Astrocyte of the cerebellum (primary cell): ENCODE measurements around the gene NFIX.

Source experiments
- DNase-seq: peaks from one replicate; pipeline ENCODE4 v3.0.0-alpha.2; 2011; ENCODE audit warnings: low read depth
- H3K4me3 ChIP-seq: 2 replicates; pipeline ENCODE4 v1.5.1; 2011; ENCODE audit warnings: mild to moderate bottlenecking, low read depth, low read length, moderate library complexity
- in situ Hi-C: cut with HindIII; loops from 2 replicates; pipeline ENCODE4 v1.10.0; 2017; ENCODE audit warnings: low sequenced_read_pairs
- TF ChIP-seq, protein P1 (sequence below): IDR thresholded peaks from 2 replicates; pipeline ENCODE4 v1.5.1; 2012; ENCODE audit warnings: low read length, low read depth, moderate library complexity, mild to moderate bottlenecking; ENCODE audit errors: missing control alignments

Gene NFIX

GRCh38 chr19:13072188-13072908 lies 77.1 kb downstream of the NFIX start:
- TF ChIP-seq, protein P1, sequence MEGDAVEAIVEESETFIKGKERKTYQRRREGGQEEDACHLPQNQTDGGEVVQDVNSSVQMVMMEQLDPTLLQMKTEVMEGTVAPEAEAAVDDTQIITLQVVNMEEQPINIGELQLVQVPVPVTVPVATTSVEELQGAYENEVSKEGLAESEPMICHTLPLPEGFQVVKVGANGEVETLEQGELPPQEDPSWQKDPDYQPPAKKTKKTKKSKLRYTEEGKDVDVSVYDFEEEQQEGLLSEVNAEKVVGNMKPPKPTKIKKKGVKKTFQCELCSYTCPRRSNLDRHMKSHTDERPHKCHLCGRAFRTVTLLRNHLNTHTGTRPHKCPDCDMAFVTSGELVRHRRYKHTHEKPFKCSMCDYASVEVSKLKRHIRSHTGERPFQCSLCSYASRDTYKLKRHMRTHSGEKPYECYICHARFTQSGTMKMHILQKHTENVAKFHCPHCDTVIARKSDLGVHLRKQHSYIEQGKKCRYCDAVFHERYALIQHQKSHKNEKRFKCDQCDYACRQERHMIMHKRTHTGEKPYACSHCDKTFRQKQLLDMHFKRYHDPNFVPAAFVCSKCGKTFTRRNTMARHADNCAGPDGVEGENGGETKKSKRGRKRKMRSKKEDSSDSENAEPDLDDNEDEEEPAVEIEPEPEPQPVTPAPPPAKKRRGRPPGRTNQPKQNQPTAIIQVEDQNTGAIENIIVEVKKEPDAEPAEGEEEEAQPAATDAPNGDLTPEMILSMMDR: no peak
- H3K4me3 ChIP-seq: no peak overlapping the region
- no peak for DNase-seq
- in situ Hi-C loops: loop anchor here (25.0 kb wide), 1 partner anchor 165 kb away; no protein-coding TSS in a partner anchor

DNA sequence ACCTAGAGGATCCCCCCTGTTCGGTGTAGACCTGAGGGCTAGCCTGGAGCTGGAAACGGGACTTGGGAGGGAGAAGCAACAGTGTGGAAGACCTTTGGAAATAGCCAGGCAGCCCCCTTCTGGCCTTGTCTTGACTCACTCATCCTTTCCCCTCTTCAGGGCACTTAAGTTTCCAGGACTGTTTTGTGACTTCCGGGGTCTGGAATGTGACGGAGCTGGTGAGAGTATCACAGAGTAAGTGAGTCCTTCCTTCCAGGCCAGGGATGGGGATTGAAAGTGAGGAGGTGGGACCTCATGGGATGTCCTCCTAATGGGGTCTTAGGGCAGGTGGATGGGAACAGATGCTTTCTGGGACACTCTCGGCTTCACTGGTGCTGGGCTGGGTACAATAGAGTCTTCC lies 78.0 kb downstream of the NFIX start:
- in situ Hi-C loops: loop anchor here (25.0 kb wide), 1 partner anchor 164 kb away; no protein-coding TSS in a partner anchor
- TF ChIP-seq, protein P1: no peak
- DNase-seq: no peak
- no peak overlapping the region for H3K4me3 ChIP-seq

DNA sequence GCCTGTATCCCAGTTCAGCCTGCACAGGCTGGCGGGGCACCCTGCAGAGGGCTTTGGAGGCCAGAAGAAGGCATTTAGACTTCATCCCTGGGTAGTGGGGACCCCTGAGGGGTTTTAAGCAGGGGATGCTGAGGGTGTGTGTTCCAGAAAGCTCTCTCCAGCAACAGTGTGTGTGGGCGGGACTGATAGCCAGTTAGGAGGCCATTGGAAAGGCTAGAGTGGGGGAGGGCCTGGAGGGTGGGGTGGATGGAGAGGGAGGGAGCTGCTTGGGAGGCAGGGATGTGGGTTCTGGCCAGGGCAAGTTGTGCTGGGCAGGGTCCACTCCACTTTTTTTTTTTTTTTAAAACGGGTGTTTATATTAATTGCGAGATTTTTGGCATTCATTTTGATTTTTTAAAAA lies 79.1 kb downstream of the NFIX start:
- in situ Hi-C loops: loop anchor here (25.0 kb wide), 1 partner anchor 163 kb away; no protein-coding TSS in a partner anchor
- DNase-seq: no peak
- TF ChIP-seq, protein P1: no peak
- H3K4me3 ChIP-seq: no peak overlapping the region

DNA sequence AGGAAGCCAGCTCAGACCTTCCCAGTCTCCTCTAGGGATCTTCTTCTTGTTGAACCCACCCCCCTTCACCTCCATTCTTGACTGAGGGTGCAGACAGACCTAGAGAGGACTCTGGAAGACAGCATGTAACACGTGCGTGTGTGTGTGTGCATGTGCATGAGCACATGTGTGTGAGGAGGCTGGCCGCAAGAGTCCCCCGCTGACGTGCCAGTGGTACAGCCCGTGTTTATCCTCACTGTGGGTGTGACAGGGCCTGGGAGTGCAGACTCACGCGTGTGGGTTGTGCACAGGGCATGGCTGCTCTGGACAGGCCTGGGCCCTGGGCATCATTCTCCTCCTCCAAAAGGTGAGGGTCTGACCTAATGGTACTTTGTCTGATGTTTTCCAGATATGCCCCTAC lies 81.0 kb downstream of the NFIX start:
- no peak overlapping the region for H3K4me3 ChIP-seq
- TF ChIP-seq, protein P1: no peak
- in situ Hi-C loops: no loop called here

DNA sequence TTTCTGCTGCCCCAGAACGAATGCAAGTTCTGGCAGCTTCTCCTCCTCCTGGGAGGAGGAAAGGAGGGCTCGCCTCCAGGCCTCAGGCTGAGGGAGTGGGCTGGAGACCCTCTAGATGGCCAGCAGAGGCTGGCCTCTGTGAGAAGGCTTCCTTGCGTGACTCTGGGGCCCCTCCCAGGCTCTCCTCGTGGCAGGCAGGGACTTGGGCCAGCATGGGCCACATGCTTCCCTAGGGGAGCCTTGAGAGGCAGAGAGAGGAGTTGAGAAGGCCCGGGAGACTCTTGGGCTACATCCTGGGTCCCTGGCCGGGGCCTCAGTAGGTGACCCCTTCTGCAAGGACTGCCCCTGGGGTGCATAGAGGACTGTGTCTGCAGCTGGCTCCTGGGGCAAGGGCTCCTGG lies 81.5 kb downstream of the NFIX start:
- TF ChIP-seq, protein P1: no peak
- no peak overlapping the region for H3K4me3 ChIP-seq
- in situ Hi-C loops: no loop called here
- DNase-seq: no peak

More for the DNA sequence above, 81.0 kb downstream of the NFIX start:
- no peak for DNase-seq

DNA sequence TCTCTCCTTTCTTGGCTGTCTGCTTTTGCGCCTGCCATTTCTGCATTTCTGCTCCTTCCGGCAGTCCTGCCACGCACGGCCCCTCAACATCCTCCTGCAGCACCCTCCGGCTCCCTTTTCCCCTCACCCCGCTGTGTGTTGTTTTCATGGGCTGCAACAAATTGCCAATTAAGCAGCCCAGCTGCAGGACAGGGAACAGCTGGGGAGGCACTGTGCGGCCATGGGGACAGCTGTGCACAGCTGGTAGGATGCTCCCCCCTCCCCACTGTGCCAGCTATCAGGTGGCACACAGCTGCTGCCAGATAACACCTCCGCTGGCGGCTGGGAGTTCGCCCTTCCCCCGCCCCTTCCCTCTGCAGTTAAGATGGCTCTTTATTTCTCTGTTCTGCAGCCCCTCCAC lies 82.0 kb downstream of the NFIX start:
- DNase-seq: no peak
- TF ChIP-seq, protein P1: no peak
- in situ Hi-C loops: no loop called here
- H3K4me3 ChIP-seq: no peak overlapping the region
